IMR-90 (cell line): Measurements from ENCODE around the gene SCTR. TPM values are rescaled to one million over a fixed set of nuclear protein-coding genes. Genes with fewer than 3 reads are reported as not detected.

Experiments used
- ATAC-seq: fragments of 200-7000 bp; cut with Tn5 transposase; 2 replicates; pipeline ENCODE4 v1.9.1; 2020; ENCODE audit warnings: low read depth, mild to moderate bottlenecking, moderate library complexity
- BruUV-seq: library from RNA; stranded (reverse); fragments of 400-500 nt; replicated peaks from 2 replicates; lab custom pipeline; 2021; lab: Mats Ljungman, UMichigan
- CTCF ChIA-PET: fragments of 300-600 bp; formaldehyde crosslinking; extraction: SDS; loops from one replicate; lab custom pipeline; 2021; ENCODE audit warnings: antibody characterized with exemption; lab: Yijun Ruan, JAX
- POLR2A ChIA-PET: fragments of 300-600 bp; sonication (Branson Sonifier 250); formaldehyde crosslinking; loops from one replicate; lab custom pipeline; 2022; ENCODE audit warnings: antibody characterized with exemption; ENCODE audit not compliant: unreplicated experiment; lab: Charles Lee
- DNase-seq: peaks from one replicate; pipeline ENCODE4 v3.0.0; 2013
- H2AFZ ChIP-seq: replicated peaks from 2 replicates; pipeline ENCODE3; 2013; ENCODE audit warnings: low read length, mild to moderate bottlenecking; ENCODE audit not compliant: poor library complexity
- H2AK5ac ChIP-seq: 2 replicates; pipeline ENCODE4 v1.6.1; 2013; ENCODE audit warnings: low read depth, low read length, inconsistent platforms
- H2AK9ac ChIP-seq: replicated peaks from 2 replicates; pipeline ENCODE3; 2013; ENCODE audit warnings: mild to moderate bottlenecking, low read depth, low read length, moderate library complexity; ENCODE audit not compliant: poor library complexity
- H2BK120ac ChIP-seq: 2 replicates; pipeline ENCODE4 v1.6.1; 2013; ENCODE audit warnings: low read depth, low read length, inconsistent platforms
- H2BK15ac ChIP-seq: 3 replicates; pipeline ENCODE4 v1.6.1; 2013; ENCODE audit warnings: low read depth, low read length, inconsistent platforms
- H2BK20ac ChIP-seq: 2 replicates; pipeline ENCODE4 v1.6.1; 2013; ENCODE audit warnings: low read depth, mild to moderate bottlenecking, inconsistent platforms, low read length, moderate library complexity
- H2BK5ac ChIP-seq: 2 replicates; pipeline ENCODE4 v1.6.1; 2013; ENCODE audit warnings: mild to moderate bottlenecking, low read depth, low read length, inconsistent platforms; ENCODE audit not compliant: poor library complexity, severe bottlenecking
- H3K14ac ChIP-seq: replicated peaks from 2 replicates; pipeline ENCODE4 v1.6.1; 2013; ENCODE audit warnings: low read depth, low read length, inconsistent platforms
- H3K18ac ChIP-seq: 2 replicates; pipeline ENCODE4 v1.6.1; 2013; ENCODE audit warnings: low read depth, low read length, control low read depth
- H3K23ac ChIP-seq: 2 replicates; pipeline ENCODE4 v1.6.1; 2013; ENCODE audit warnings: low read depth, low read length, inconsistent platforms
- H3K27ac ChIP-seq: 2 replicates; pipeline ENCODE4 v1.5.1; 2013; ENCODE audit warnings: mild to moderate bottlenecking, control low read depth, low read length; ENCODE audit not compliant: insufficient read depth
- H3K27me3 ChIP-seq: 2 replicates; pipeline ENCODE4 v1.6.1; 2013; ENCODE audit warnings: low read length; ENCODE audit not compliant: control insufficient read depth, insufficient read depth
- H3K36me3 ChIP-seq: 2 replicates; pipeline ENCODE4 v1.6.1; 2013; ENCODE audit warnings: low read length, mixed read lengths; ENCODE audit not compliant: control insufficient read depth, insufficient read depth
- H3K4ac ChIP-seq: 2 replicates; pipeline ENCODE4 v1.6.1; 2013; ENCODE audit warnings: low read depth, low read length, inconsistent platforms
- H3K4me1 ChIP-seq: 2 replicates; pipeline ENCODE4 v1.6.1; 2013; ENCODE audit warnings: low read length, mixed read lengths; ENCODE audit not compliant: control insufficient read depth, insufficient read depth
- H3K4me2 ChIP-seq: 2 replicates; pipeline ENCODE4 v1.6.1; 2013; ENCODE audit warnings: low read depth, mild to moderate bottlenecking, control low read depth, low read length, moderate library complexity
- H3K4me3 ChIP-seq: 2 replicates; pipeline ENCODE4 v1.5.1; 2013; ENCODE audit warnings: low read depth, mild to moderate bottlenecking, control low read depth, low read length, moderate library complexity; ENCODE audit not compliant: insufficient read depth
- H3K56ac ChIP-seq: 2 replicates; pipeline ENCODE4 v1.6.1; 2013; ENCODE audit warnings: low read length, inconsistent platforms; ENCODE audit not compliant: insufficient read depth; ENCODE audit errors: extremely low read depth
- H3K79me1 ChIP-seq, 2 experiments: 2 replicates each; pipeline ENCODE4 v1.6.1; 2013; ENCODE audit warnings: low read length in 2 of 2, inconsistent platforms in 1 of 2, low read depth in 1 of 2
- H3K9ac ChIP-seq: 2 replicates; pipeline ENCODE4 v1.6.1; 2013; ENCODE audit warnings: low read depth, low read length, control low read depth
- H3K9me1 ChIP-seq: 2 replicates; pipeline ENCODE4 v1.6.1; 2013; ENCODE audit warnings: low read length, inconsistent platforms; ENCODE audit not compliant: insufficient read depth
- H3K9me3 ChIP-seq: 2 replicates; pipeline ENCODE4 v1.6.1; 2013; ENCODE audit warnings: low read length; ENCODE audit not compliant: control insufficient read depth, insufficient read depth
- H4K20me1 ChIP-seq: 2 replicates; pipeline ENCODE4 v1.6.1; 2013; ENCODE audit warnings: low read length, inconsistent platforms; ENCODE audit not compliant: insufficient read depth
- H4K5ac ChIP-seq: 2 replicates; pipeline ENCODE4 v1.6.1; 2013; ENCODE audit warnings: mild to moderate bottlenecking, low read depth, low read length, control low read depth
- H4K8ac ChIP-seq, 2 experiments: 2 replicates each; pipeline ENCODE4 v1.6.1; 2013; ENCODE audit warnings: low read depth in 2 of 2, low read length in 2 of 2, control low read depth in 1 of 2, inconsistent platforms in 1 of 2
- H4K91ac ChIP-seq: 2 replicates; pipeline ENCODE4 v1.6.1; 2013; ENCODE audit warnings: low read depth, low read length, inconsistent platforms; ENCODE audit not compliant: insufficient read depth
- BHLHE40 ChIP-seq: fragments of 150-350 bp; IDR thresholded peaks from 2 replicates; pipeline ENCODE4 v1.6.1; 2016; ENCODE audit warnings: mild to moderate bottlenecking, low read depth, low read length
- CEBPB ChIP-seq: IDR thresholded peaks from 2 replicates; pipeline ENCODE4 v1.6.1; 2012; ENCODE audit warnings: low read depth, low read length, improper control_type of control experiment
- CHD1 ChIP-seq: IDR thresholded peaks from 2 replicates; pipeline ENCODE4 v1.6.1; 2012; ENCODE audit warnings: low read depth, low read length, improper control_type of control experiment
- CTCF ChIP-seq: conservative IDR thresholded peaks from 2 replicates; pipeline ENCODE4 v1.5.1; 2012; ENCODE audit warnings: mild to moderate bottlenecking, low read depth, low read length, improper control_type of control experiment
- ELK1 ChIP-seq: fragments of 150-350 bp; IDR thresholded peaks from 2 replicates; pipeline ENCODE4 v1.6.1; 2016; ENCODE audit warnings: low read depth, mild to moderate bottlenecking, low read length, moderate library complexity, borderline replicate concordance
- FOS ChIP-seq: fragments of 150-350 bp; IDR thresholded peaks from 2 replicates; pipeline ENCODE4 v1.6.1; 2016; ENCODE audit warnings: low read depth, low read length
- MAFK ChIP-seq: IDR thresholded peaks from 2 replicates; pipeline ENCODE4 v1.6.1; 2012; ENCODE audit warnings: low read depth, low read length, improper control_type of control experiment
- MAZ ChIP-seq: IDR thresholded peaks from 2 replicates; pipeline ENCODE4 v1.6.1; 2012; ENCODE audit warnings: low read depth, mild to moderate bottlenecking, low read length, improper control_type of control experiment, moderate library complexity, borderline replicate concordance
- MXI1 ChIP-seq: IDR thresholded peaks from 2 replicates; pipeline ENCODE4 v1.6.1; 2012; ENCODE audit warnings: low read depth, mild to moderate bottlenecking, low read length, moderate library complexity, borderline replicate concordance
- NFE2L2 ChIP-seq: fragments of 150-350 bp; IDR thresholded peaks from 2 replicates; pipeline ENCODE4 v1.6.1; 2016; ENCODE audit warnings: low read depth, mild to moderate bottlenecking, low read length
- POLR2A ChIP-seq: IDR thresholded peaks from 2 replicates; pipeline ENCODE4 v1.6.1; 2012; ENCODE audit warnings: mild to moderate bottlenecking, low read depth, low read length
- RAD21 ChIP-seq: IDR thresholded peaks from 2 replicates; pipeline ENCODE4 v1.6.1; 2012; ENCODE audit warnings: low read length, improper control_type of control experiment
- RCOR1 ChIP-seq: IDR thresholded peaks from 2 replicates; pipeline ENCODE4 v1.6.1; 2012; ENCODE audit warnings: mild to moderate bottlenecking, low read length, improper control_type of control experiment; ENCODE audit not compliant: insufficient replicate concordance
- RFX5 ChIP-seq: IDR thresholded peaks from 2 replicates; pipeline ENCODE4 v1.8.0; 2012; ENCODE audit warnings: low read depth, mild to moderate bottlenecking, low read length, moderate library complexity
- SMC3 ChIP-seq: fragments of 150-350 bp; IDR thresholded peaks from 2 replicates; pipeline ENCODE4 v1.6.1; 2016; ENCODE audit warnings: low read depth, mild to moderate bottlenecking, antibody characterized with exemption, low read length, moderate library complexity
- USF2 ChIP-seq: fragments of 150-350 bp; IDR thresholded peaks from 2 replicates; pipeline ENCODE4 v1.6.1; 2017; ENCODE audit warnings: mild to moderate bottlenecking, antibody characterized with exemption, low read length, low read depth
- WGBS, 2 experiments: methylation state at CpG; one replicate each; pipeline versions ENCODE4 v1.1.5 to v1.1.7; 2013; ENCODE audit warnings: missing lambda C conversion rate in 2 of 2; ENCODE audit not compliant: insufficient read length in 1 of 2; ENCODE audit errors: extremely low coverage in 2 of 2; 5-methylcytosine and 5-hydroxymethylcytosine counted together
- dilution Hi-C: fragments of 300-500 bp; cut with HindIII; formaldehyde crosslinking; loops from one replicate; pipeline ENCODE4 v1.14.3; 2018; ENCODE audit warnings: low sequenced_read_pairs; ENCODE audit not compliant: unreplicated experiment
- in situ Hi-C: fragments of 300-500 bp; cut with MboI; formaldehyde crosslinking; loops from 3 replicates; pipeline ENCODE4 v1.14.3; 2019; ENCODE audit warnings: low sequenced_read_pairs, inconsistent platforms, mixed read lengths
- intact Hi-C: fragments of 100-400 bp; cut with micrococcal nuclease; formaldehyde crosslinking; loops from 2 replicates; pipeline ENCODE4 v1.10.0; 2022
- polyA plus RNA-seq, 3 experiments: library from polyadenylated mRNA; depleted of rRNA; stranded (reverse); fragments of >200 nt; gene quantifications; 2 replicates each; pipeline ENCODE4 v1.2.3, GENCODE V29; 2012; ENCODE audit warnings: low replicate concordance in 1 of 3
- total RNA-seq: library from RNA; depleted of rRNA; stranded (reverse); fragments of >200 nt; gene quantifications from 2 replicates; pipeline ENCODE4 v1.2.3, GENCODE V29; 2012

SCTR gene
- total and polyA plus RNA-seq, 2 of the 4 experiments (the other 2 are of a cell fraction) = not detected

- no peaks in the 10 kb centered on the region for H3K9me1 ChIP-seq
- H3K14ac ChIP-seq = no peak overlapping the region
- peaks cover 45% of the 10 kb centered on the region for H3K27me3 ChIP-seq
- no peak overlapping the region for H3K27ac ChIP-seq
- no peak overlapping the region for H3K4me2 ChIP-seq
- H2AFZ ChIP-seq = no peak overlapping the region
- CTCF ChIA-PET = no interaction called here
- H2AK9ac ChIP-seq = no peak overlapping the region
- POLR2A ChIA-PET = no interaction called here
- H4K91ac ChIP-seq = no peak overlapping the region
- no peak overlapping the region for H4K8ac ChIP-seq
- H2BK5ac ChIP-seq = no peak overlapping the region
- H3K9ac ChIP-seq = no peak overlapping the region
- H3K36me3 ChIP-seq = no peaks in the 10 kb centered on the region
- dilution Hi-C loops = no loop called here
- H3K23ac ChIP-seq = no peak overlapping the region
- no peak overlapping the region for H2BK120ac ChIP-seq
- H3K79me1 ChIP-seq = no peaks in the 10 kb centered on the region
- BruUV-seq = no TSS peak
- no peak overlapping the region for H2AK5ac ChIP-seq
- no peak overlapping the region for H2BK20ac ChIP-seq
- no peaks in the 10 kb centered on the region for H3K4me1 ChIP-seq
- H3K9me3 ChIP-seq = no peaks in the 10 kb centered on the region
- no peak overlapping the region for H3K56ac ChIP-seq
- TF ChIP-seq RAD21 (no peak), NFE2L2 (no peak), RCOR1 (no peak), MAZ (no peak), USF2 (no peak), MAFK (no peak), RFX5 (no peak), CEBPB (no peak), ELK1 (no peak), CTCF (no peak), BHLHE40 (no peak), POLR2A (no peak), CHD1 (no peak), SMC3 (no peak), FOS (no peak), MXI1 (no peak)
- no peak overlapping the region for H3K4ac ChIP-seq
- H3K18ac ChIP-seq = no peak overlapping the region
- no peaks in the 10 kb centered on the region for H4K20me1 ChIP-seq
- intact Hi-C loops = no loop called here
- H4K5ac ChIP-seq = no peak overlapping the region
- WGBS, 2 experiments = no CpG with 5 or more reads among the region's 7 CpGs
- DNase-seq (no peak), ATAC-seq (no peak)
- H3K4me3 ChIP-seq = no peak overlapping the region
- no peak overlapping the region for H2BK15ac ChIP-seq
- in situ Hi-C loops = no loop called here
These were observed 98.5 kb downstream of the SCTR start for GRCh38 chr2:119425620-119426395.
